RPMI8226 (cell line): ENCODE results near the gene OR4E2.
"Not testable (repeated sequence)": the region's sequence is repeated elsewhere in the genome, so short reads cannot be mapped to it uniquely, and the experiment has no call there.

Experiments
- DNase-seq: peaks from one replicate; pipeline ENCODE4 v3.0.0-alpha.2; 2015

OR4E2 gene

GRCh38 chr14:21653331-21653885 lies at the start of gene OR4E2:
TSS of gene OR4E2 (plus strand) at chr14:21653835. CDS start at chr14:21665083, 11,248 bp downstream.
- no peak for DNase-seq

GRCh38 chr14:21612324-21612723 lies 41.3 kb upstream of the OR4E2 start:
- no peak for DNase-seq

GRCh38 chr14:21614240-21614639 lies 39.4 kb upstream of the OR4E2 start:
- no peak for DNase-seq

- DNase-seq, result no peak
Observed at GRCh38 chr14:21617614-21618013, 36.0 kb upstream of the OR4E2 start.

GRCh38 chr14:21626491-21627230 lies 27.0 kb upstream of the OR4E2 start:
- DNase-seq, result no peak

- DNase-seq, result not testable (repeated sequence)
Observed at GRCh38 chr14:21630503-21630902, 23.1 kb upstream of the OR4E2 start.

GRCh38 chr14:21631084-21631483 lies 22.6 kb upstream of the OR4E2 start:
- DNase-seq, result no peak

- no peak for DNase-seq
Observed at GRCh38 chr14:21634840-21635239, 18.8 kb upstream of the OR4E2 start, which contains the start of gene OR10G2. TSS of gene OR10G2 (minus strand) at chr14:21634940. CDS start at chr14:21634842, 98 bp downstream.

GRCh38 chr14:21642683-21643082 lies 11.0 kb upstream of the OR4E2 start:
- no peak for DNase-seq

- no peak for DNase-seq
Observed at GRCh38 chr14:21643407-21643806, 10.2 kb upstream of the OR4E2 start.

GRCh38 chr14:21647380-21647779 lies 6.3 kb upstream of the OR4E2 start:
- no peak for DNase-seq

GRCh38 chr14:21652209-21652808 lies 1.3 kb upstream of the OR4E2 start:
- no peak for DNase-seq

GRCh38 chr14:21654215-21654614 lies 580 bp downstream of the OR4E2 start:
- DNase-seq, result no peak

- DNase-seq, result no peak
Observed at GRCh38 chr14:21656980-21657379, 3.3 kb downstream of the OR4E2 start.

- DNase-seq, result no peak
Observed at GRCh38 chr14:21668377-21668776, 14.7 kb downstream of the OR4E2 start.

GRCh38 chr14:21669284-21669683 lies 15.6 kb downstream of the OR4E2 start:
- DNase-seq, result no peak

GRCh38 chr14:21671371-21671770 lies 17.7 kb downstream of the OR4E2 start:
- DNase-seq, result no peak

- DNase-seq, result no peak
Observed at GRCh38 chr14:21672116-21672515, 18.5 kb downstream of the OR4E2 start.

GRCh38 chr14:21673718-21674117 lies 20.1 kb downstream of the OR4E2 start, which contains the start of gene OR4E1:
TSS of gene OR4E1 (minus strand) at chr14:21673818. CDS start at chr14:21670935, 2,883 bp downstream.
- DNase-seq, result no peak

GRCh38 chr14:21675566-21675965 lies 21.9 kb downstream of the OR4E2 start:
- no peak for DNase-seq

GRCh38 chr14:21680072-21680471 lies 26.4 kb downstream of the OR4E2 start:
- no peak for DNase-seq

- DNase-seq, result no peak
Observed at GRCh38 chr14:21686468-21686867, 32.8 kb downstream of the OR4E2 start.

GRCh38 chr14:21694425-21694824 lies 40.8 kb downstream of the OR4E2 start:
- DNase-seq, result no peak

- DNase-seq, result not testable (repeated sequence)
Observed at GRCh38 chr14:21697662-21698061, 44.0 kb downstream of the OR4E2 start.
